Measurements from ENCODE around the gene LRRC31.

Gene LRRC31

GRCh38 chr3:169813278-169813677 is 56.5 kb downstream of the LRRC31 start:
- DNase-seq (ENCODE audit: low read depth), result no peak

GRCh38 chr3:169812332-169813235 is 57.2 kb downstream of the LRRC31 start, which contains the start of the genes LRRC34 and LRRIQ4:
LRRC34 (minus strand) TSS chr3:169812904; CDS start chr3:169812548, 356 bp downstream.
LRRIQ4 (plus strand) TSS chr3:169812870; CDS start chr3:169821922, 9,052 bp downstream.
- DNase-seq (ENCODE audit: low read depth), result no peak

- no peak for DNase-seq (ENCODE audit: low read depth)
Observed at GRCh38 chr3:169811631-169812331, 58.0 kb downstream of the LRRC31 start.

GRCh38 chr3:169809230-169809795 is 60.4 kb downstream of the LRRC31 start:
- DNase-seq (ENCODE audit: low read depth), result no peak

GRCh38 chr3:169804681-169805080 is 65.1 kb downstream of the LRRC31 start:
- no peak for DNase-seq (ENCODE audit: low read depth)

- DNase-seq (ENCODE audit: low read depth), result no peak
Observed at GRCh38 chr3:169792359-169792758, 77.4 kb downstream of the LRRC31 start.

- no peak for DNase-seq (ENCODE audit: low read depth)
Observed at GRCh38 chr3:169790687-169791429, 78.9 kb downstream of the LRRC31 start.

- no peak for DNase-seq (ENCODE audit: low read depth)
Observed at GRCh38 chr3:169790219-169790618, 79.5 kb downstream of the LRRC31 start.
